GM12873 (cell line): ENCODE measurements around the gene LGALSL.

Experiments
- TF ChIP-seq, protein P1 (sequence below): IDR thresholded peaks from 2 replicates; pipeline ENCODE4 v1.5.1; 2012; ENCODE audit warnings: low read depth, mild to moderate bottlenecking, moderate library complexity, low read length, control low read depth; ENCODE audit not compliant: insufficient read depth; ENCODE audit errors: missing control alignments

The LGALSL gene

DNA sequence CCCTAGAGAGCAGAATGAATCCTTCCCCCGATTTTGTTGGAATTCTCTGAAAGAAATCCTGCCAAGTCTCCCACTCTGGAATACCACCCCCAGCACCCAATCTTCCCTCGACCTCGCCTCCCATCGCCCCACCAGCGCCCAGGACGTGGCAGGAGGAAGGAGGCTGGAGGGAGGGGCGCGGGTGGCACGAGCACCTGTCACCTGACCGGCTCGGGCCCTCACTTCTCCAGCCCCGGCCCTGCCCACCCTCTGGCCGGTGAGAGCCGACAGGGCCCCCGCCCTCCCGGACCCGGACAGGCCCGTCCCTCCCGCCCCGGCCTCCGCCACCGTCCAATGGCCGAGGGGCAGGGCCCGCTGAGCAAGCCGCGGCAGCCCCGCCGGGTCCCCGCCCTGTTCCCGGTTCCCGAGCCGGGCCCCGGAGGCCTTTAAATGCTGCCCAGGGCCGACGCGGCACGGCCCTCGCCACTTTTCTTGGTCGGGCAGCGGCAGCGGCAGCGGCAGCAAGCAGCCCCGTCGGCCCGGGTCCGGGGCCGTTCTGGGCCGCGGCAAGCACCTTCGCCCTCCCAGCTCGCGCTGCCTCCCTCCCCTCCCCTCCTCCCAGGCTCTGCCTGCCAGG lies at the start of gene LGALSL:
TSS of gene LGALSL (plus strand) at position 393 of the 616 bp plus-strand sequence. CDS start 384 bp downstream, outside the sequence.
- TF ChIP-seq, protein P1, sequence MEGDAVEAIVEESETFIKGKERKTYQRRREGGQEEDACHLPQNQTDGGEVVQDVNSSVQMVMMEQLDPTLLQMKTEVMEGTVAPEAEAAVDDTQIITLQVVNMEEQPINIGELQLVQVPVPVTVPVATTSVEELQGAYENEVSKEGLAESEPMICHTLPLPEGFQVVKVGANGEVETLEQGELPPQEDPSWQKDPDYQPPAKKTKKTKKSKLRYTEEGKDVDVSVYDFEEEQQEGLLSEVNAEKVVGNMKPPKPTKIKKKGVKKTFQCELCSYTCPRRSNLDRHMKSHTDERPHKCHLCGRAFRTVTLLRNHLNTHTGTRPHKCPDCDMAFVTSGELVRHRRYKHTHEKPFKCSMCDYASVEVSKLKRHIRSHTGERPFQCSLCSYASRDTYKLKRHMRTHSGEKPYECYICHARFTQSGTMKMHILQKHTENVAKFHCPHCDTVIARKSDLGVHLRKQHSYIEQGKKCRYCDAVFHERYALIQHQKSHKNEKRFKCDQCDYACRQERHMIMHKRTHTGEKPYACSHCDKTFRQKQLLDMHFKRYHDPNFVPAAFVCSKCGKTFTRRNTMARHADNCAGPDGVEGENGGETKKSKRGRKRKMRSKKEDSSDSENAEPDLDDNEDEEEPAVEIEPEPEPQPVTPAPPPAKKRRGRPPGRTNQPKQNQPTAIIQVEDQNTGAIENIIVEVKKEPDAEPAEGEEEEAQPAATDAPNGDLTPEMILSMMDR = no peak

DNA sequence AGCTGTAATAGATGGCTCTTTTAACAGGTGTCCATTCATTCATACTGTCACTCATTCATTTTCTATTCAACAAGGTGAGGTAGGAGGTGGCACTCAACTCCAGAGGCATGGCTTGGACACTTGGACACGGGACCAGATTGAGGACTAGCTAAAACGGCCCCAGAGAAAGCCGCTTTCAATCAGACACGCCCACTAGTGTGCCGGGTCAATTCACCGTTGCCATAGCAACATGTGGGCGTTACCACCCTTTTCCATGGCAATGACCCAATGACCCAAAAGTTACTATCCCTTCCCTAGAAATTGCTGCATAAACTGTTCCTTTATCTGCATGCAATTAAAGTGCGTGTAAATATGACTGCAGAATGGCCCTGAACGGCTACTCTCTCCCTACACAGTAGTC lies 49.2 kb upstream of the LGALSL start:
- TF ChIP-seq, protein P1 = no peak

DNA sequence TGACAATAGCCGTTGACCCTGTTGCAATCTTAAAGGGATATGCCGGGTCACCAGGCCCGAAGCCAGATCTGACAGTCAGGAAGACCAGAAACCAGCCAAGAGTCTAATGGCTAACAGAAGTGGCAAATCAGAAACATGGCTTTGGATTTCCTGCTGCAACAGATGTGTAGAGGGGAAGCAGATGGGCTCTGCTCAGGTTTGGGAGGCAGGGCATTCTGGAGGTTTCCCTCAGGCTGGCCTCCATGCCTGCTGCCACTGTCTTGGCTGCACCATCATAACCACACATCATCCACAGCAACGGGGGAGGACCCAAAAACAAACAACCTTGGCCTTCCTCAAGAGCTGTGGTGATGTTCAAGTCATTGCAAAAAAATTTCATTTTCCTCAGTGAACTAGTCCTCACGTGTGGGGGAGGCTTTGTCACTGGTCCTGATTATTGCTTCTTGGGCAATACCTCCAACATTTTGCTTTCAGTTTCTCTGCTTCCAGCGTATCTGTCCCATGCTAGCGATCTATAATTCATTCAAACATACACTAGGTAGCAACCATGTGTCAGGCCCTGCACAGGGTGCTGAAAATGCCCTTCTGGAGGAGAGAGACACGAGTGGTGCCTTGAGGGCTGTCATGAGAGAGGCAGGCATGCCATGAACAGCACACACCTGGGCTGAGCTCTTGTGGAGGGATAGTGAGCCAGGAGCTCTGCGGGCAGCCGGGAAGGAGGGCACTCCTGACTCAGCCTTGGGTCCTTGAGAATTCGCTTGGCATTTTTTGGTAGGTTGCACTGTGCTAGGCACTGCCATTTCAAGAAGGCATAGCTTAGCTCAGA lies 48.2 kb upstream of the LGALSL start:
- TF ChIP-seq, protein P1 = no peak

DNA sequence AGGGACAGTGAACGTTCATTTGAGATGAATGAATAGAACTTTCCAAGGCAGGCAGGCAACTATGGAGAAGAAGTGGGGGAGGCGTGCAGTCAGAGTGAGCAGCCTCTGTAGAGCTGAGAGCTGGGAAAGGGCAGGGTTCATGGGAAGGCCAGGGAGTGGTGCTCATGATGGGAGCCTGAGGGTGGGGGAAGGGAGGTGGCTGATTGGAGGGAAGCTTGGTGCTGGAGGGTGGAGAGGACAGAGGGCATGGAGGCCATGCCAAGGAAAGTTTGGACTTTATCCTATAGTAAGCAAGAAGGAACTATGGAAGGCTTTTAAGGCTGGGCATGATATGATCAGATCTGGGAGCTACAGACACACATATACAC lies 47.6 kb upstream of the LGALSL start:
- TF ChIP-seq, protein P1 = no peak

DNA sequence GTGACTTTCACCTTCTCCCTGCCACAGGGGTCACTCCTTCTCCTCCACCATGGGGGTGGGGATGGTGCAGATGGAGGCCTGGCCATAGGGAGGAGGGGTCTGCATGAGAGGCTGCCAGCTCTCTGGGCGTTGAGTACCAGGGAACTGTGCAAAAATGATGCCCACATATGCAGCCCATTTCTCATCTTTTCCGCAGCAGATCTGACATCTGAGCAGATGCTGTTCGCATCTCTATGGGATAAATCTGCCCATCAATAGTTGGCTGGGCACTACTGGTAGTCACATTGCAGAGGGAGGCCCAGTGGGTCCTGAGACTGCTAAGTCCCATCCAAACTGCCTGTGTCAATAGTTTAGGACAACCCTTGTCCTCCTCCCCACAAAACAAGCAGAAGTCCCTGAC lies 45.9 kb upstream of the LGALSL start:
- TF ChIP-seq, protein P1 = no peak

DNA sequence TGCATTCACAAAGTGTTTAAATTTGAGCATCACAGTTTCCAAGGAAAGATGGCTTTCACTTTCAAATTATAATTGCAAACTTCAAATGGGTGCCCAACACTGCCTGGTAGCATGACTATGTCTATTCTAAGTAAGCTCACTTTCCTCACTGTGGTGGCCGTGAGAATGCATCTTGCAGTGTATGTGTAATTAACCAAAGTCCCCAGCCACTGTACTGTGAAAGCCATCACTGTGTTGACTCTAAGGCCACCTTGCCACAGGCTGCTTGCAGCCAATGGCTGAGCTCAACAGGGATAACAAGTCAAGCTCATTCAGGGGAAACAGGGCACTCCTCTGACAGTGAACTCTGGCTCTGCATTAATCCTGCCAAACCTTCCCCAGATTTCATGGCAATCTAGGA lies 43.3 kb upstream of the LGALSL start:
- TF ChIP-seq, protein P1 = no peak

DNA sequence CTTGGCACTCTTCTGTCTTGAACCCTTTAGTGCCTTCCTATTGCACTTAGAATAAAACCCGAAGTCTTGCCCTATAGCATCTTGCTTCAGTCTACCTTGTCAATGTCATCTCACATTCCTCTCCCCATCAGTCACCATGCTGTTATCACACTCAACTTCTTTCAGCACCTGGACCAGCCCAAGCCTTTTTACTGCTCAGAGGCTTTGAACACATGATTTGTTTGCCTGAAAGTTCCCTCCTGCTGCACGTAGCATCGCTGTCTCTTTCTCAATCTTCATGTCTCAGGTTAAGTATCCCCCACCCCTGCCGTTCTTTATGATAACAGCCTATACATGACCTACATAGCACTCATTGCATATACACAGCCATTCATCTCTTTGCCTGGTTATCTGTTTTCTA lies 41.3 kb upstream of the LGALSL start:
- TF ChIP-seq, protein P1 = no peak
